ENCODE data around the gene CHAC1. TPM values are rescaled to one million over a fixed set of nuclear protein-coding genes. Genes with fewer than 3 reads are reported as not detected.
A peak's percentile ranks its signal among the peaks of the same experiment; 100 is the strongest.

CHAC1 gene
- total and polyA plus RNA-seq, 11 donors = 0.72 to 6.1 (median 2.4) TPM

DNA sequence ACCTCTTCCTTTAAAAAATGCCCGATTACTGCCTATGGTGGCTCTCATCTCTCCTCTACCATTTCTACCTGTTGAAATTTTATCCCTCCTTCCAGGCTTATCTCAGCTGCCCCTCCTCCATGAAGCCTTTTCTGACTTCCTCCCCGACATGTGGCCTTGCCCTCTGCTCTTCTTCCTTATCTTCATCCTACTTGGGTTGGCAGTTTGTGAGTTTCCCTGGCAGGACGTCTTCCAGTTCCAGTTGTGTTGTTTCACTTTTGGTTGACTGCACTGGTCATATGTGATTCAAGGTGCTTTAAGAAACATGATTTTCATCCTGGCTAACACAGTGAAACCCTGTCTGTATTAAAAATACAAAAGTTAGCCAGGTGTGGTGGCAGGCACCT, 19.8 kb upstream of the CHAC1 start:
- H3K4me1 ChIP-seq = peaks cover 0 to 75% (median 57%) of the 10 kb centered on the region in 12 donors
- WGBS, 4 donors = 43 to 62% (median 56%) methylated on average over 3 of the region's 3 CpGs

DNA sequence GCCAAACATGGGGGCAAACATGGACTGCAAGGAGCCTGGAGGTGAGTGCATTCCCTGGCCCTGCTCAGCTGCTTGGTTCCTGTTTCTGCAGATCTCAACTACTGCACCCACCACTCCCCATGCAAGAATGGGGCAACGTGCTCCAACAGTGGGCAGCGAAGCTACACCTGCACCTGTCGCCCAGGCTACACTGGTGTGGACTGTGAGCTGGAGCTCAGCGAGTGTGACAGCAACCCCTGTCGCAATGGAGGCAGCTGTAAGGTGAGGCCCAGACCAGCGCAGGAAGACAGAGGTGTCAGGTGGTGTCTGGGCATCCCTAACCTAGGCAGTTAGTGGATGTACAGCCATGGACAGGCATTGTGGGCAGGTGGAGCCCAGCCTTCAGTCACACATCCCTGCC, 18.8 kb upstream of the CHAC1 start:
- peaks cover 0 to 33% (median under 1%) of the 10 kb centered on the region in 9 donors for H3K27me3 ChIP-seq
- intact Hi-C loops (cut with DNase I) = no loop called here
- DNase-seq = peak in 1 of 5 donors; percentile 15
- peaks cover 0 to 72% (median 55%) of the 10 kb centered on the region in 12 donors for H3K4me1 ChIP-seq
- TF ChIP-seq POLR2A (IDR thresholded peaks at IDR 0.05) = no peak
- TF ChIP-seq, protein P1, sequence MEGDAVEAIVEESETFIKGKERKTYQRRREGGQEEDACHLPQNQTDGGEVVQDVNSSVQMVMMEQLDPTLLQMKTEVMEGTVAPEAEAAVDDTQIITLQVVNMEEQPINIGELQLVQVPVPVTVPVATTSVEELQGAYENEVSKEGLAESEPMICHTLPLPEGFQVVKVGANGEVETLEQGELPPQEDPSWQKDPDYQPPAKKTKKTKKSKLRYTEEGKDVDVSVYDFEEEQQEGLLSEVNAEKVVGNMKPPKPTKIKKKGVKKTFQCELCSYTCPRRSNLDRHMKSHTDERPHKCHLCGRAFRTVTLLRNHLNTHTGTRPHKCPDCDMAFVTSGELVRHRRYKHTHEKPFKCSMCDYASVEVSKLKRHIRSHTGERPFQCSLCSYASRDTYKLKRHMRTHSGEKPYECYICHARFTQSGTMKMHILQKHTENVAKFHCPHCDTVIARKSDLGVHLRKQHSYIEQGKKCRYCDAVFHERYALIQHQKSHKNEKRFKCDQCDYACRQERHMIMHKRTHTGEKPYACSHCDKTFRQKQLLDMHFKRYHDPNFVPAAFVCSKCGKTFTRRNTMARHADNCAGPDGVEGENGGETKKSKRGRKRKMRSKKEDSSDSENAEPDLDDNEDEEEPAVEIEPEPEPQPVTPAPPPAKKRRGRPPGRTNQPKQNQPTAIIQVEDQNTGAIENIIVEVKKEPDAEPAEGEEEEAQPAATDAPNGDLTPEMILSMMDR (IDR thresholded peaks at IDR 0.05) = no peak
- ATAC-seq = no peak
- H3K9me3 ChIP-seq = no peaks in the 10 kb centered on the region
- H3K4me3 ChIP-seq = peak overlapping the region in 6 of 12 donors; percentile 56 to 85 (median 71)
- peak overlapping the region in 5 of 12 donors; percentile 19 to 93 (median 86) for H3K27ac ChIP-seq
- H3K36me3 ChIP-seq = peaks cover 0 to 77% (median 11%) of the 10 kb centered on the region in 9 donors
- WGBS, 4 donors = 81 to 88% (median 86%) methylated on average over 4 to 6 of the region's 6 CpGs

More for the DNA sequence above, 19.8 kb upstream of the CHAC1 start:
- intact Hi-C loops (cut with DNase I) = no loop called here
- DNase-seq = no peak
- H3K9me3 ChIP-seq = no peaks in the 10 kb centered on the region
- peaks cover 0 to 42% (median 10%) of the 10 kb centered on the region in 9 donors for H3K27me3 ChIP-seq
- H3K27ac ChIP-seq = peak overlapping the region in 8 of 12 donors; percentile 9 to 90 (median 54)
- TF ChIP-seq POLR2A (IDR thresholded peaks at IDR 0.05) = no peak
- TF ChIP-seq, protein P1 (IDR thresholded peaks at IDR 0.05) = no peak
- peak overlapping the region in 7 of 12 donors; percentile 10 to 85 (median 70) for H3K4me3 ChIP-seq
- peaks cover 0 to 71% (median 11%) of the 10 kb centered on the region in 9 donors for H3K36me3 ChIP-seq
- no peak for ATAC-seq

DNA sequence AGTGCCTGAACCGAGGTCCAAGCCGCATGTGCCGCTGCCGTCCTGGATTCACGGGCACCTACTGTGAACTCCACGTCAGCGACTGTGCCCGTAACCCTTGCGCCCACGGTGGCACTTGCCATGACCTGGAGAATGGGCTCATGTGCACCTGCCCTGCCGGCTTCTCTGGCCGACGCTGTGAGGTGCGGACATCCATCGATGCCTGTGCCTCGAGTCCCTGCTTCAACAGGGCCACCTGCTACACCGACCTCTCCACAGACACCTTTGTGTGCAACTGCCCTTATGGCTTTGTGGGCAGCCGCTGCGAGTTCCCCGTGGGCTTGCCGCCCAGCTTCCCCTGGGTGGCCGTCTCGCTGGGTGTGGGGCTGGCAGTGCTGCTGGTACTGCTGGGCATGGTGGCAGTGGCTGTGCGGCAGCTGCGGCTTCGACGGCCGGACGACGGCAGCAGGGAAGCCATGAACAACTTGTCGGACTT, 17.0 kb upstream of the CHAC1 start:
- ATAC-seq = no peak
- Histone ChIP-seq H3K36me3 (peaks cover 0 to 75% (median 11%) of the 10 kb centered on the region in 9 donors), H3K4me1 (peaks cover 7 to 75% (median 48%) of the 10 kb centered on the region in 12 donors), H3K9me3 (no peaks in the 10 kb centered on the region), H3K27ac (peak overlapping the region in 11 of 12 donors; percentile 10 to 96 (median 69)), H3K27me3 (peaks cover 0 to 16% (median 0%) of the 10 kb centered on the region in 9 donors), H3K4me3 (peak overlapping the region in 10 of 12 donors; percentile 1 to 85 (median 46))
- intact Hi-C loops (cut with DNase I) = no loop called here
- no peak for DNase-seq
- WGBS, 4 donors = 72 to 82% (median 79%) methylated on average over 29 to 31 of the region's 31 CpGs
- TF ChIP-seq, protein P1 (IDR thresholded peaks at IDR 0.05) = no peak
- no peak for TF ChIP-seq POLR2A (IDR thresholded peaks at IDR 0.05)

DNA sequence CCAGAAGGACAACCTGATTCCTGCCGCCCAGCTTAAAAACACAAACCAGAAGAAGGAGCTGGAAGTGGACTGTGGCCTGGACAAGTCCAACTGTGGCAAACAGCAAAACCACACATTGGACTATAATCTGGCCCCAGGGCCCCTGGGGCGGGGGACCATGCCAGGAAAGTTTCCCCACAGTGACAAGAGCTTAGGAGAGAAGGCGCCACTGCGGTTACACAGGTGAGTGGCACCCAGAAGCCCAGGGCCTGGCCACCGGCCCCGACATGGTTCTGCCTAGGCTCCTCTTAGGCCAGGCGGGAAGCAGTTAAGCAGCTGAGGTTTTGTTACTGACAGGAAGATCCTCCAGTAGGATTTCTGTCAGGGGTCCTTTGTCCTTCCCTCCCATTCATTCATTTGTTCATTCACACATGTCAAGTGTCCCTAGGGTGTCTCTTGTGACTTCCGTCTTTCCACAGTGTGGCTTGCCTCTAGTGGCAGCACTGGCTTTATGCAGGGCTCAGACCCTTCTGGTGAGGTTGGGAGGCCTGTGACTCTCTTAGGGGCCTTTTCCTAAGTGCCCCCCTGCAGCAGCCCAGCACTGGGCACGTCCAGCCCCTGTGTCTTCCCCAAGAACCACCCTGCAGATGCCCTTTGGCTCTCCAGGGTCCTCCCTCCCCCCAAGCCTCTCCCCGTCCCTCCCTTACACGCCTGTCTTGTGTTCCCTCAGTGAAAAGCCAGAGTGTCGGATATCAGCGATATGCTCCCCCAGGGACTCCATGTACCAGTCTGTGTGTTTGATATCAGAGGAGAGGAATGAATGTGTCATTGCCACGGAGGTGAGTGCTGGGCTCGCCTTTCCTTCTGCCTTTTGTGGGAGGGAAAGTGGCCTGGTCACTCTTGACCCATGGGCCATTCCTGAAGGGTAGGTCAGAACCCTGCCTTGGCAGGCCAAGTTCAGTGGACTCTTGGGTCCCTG, 16.3 kb upstream of the CHAC1 start:
- Histone ChIP-seq H3K4me1 (peaks cover 7 to 77% (median 47%) of the 10 kb centered on the region in 12 donors), H3K9me3 (no peaks in the 10 kb centered on the region), H3K27ac (peak overlapping the region; percentile 12 to 96 (median 71)), H3K27me3 (peaks cover 0 to 9% (median 0%) of the 10 kb centered on the region in 9 donors), H3K4me3 (peak overlapping the region in 10 of 12 donors; percentile 9 to 85 (median 46)), H3K36me3 (peaks cover 0 to 68% (median 11%) of the 10 kb centered on the region in 9 donors)
- TF ChIP-seq POLR2A (IDR thresholded peaks at IDR 0.05) = no peak
- TF ChIP-seq, protein P1 (IDR thresholded peaks at IDR 0.05) = peak in 6 of 12 donors; percentile 21 to 39 (median 29)
- intact Hi-C loops (cut with DNase I) = no loop called here
- DNase-seq (peak in 2 of 5 donors; percentile 36 to 62), ATAC-seq (peak; percentile 6 to 69 (median 36))
- WGBS, 4 donors = 42 to 63% (median 59%) methylated on average over 15 of the region's 15 CpGs
